GM23248 (cell line): ENCODE measurements around the gene ENOX1. TPM values are rescaled to one million over a fixed set of nuclear protein-coding genes. Genes with fewer than 3 reads are reported as not detected.

Experiments used
- DNase-seq: peaks from one replicate; pipeline ENCODE4 v3.0.0-alpha.2; 2015
- H2AFZ ChIP-seq: fragments of 200-600 bp; sonication (generic); 2 replicates; pipeline ENCODE4 v1.6.1; 2016; ENCODE audit warnings: antibody characterized with exemption
- H3F3A ChIP-seq: fragments of 200-600 bp; sonication (generic); 2 replicates; pipeline ENCODE4 v1.6.1; 2016; ENCODE audit warnings: mild to moderate bottlenecking, antibody characterized with exemption, mixed run types; ENCODE audit not compliant: insufficient read depth
- H3K27ac ChIP-seq: fragments of 200-600 bp; sonication (generic); 2 replicates; pipeline ENCODE4 v1.5.1; 2016; ENCODE audit warnings: mild to moderate bottlenecking
- H3K27me3 ChIP-seq: fragments of 200-600 bp; sonication (generic); replicated peaks from 2 replicates; pipeline ENCODE4 v1.6.1; 2016; ENCODE audit warnings: mild to moderate bottlenecking; ENCODE audit not compliant: insufficient read depth
- H3K36me3 ChIP-seq: fragments of 200-600 bp; sonication (generic); 2 replicates; pipeline ENCODE4 v1.6.1; 2016; ENCODE audit warnings: low read depth, mild to moderate bottlenecking
- H3K4me1 ChIP-seq: fragments of 200-600 bp; sonication (generic); 2 replicates; pipeline ENCODE4 v1.6.1; 2016; ENCODE audit warnings: mild to moderate bottlenecking; ENCODE audit not compliant: insufficient read depth
- H3K4me2 ChIP-seq: fragments of 200-600 bp; sonication (generic); one replicate; pipeline ENCODE4 v1.6.1; 2016; ENCODE audit warnings: mild to moderate bottlenecking; ENCODE audit not compliant: unreplicated experiment
- H3K4me3 ChIP-seq: fragments of 200-600 bp; sonication (generic); 2 replicates; pipeline ENCODE4 v1.5.1; 2016; ENCODE audit warnings: mild to moderate bottlenecking
- H3K79me2 ChIP-seq: fragments of 200-600 bp; sonication (generic); 2 replicates; pipeline ENCODE4 v1.6.1; 2016; ENCODE audit warnings: mild to moderate bottlenecking; ENCODE audit not compliant: insufficient read depth
- H3K9ac ChIP-seq: fragments of 200-600 bp; sonication (generic); 2 replicates; pipeline ENCODE4 v1.6.1; 2016; ENCODE audit warnings: mild to moderate bottlenecking
- H3K9me2 ChIP-seq: fragments of 200-600 bp; sonication (generic); 2 replicates; pipeline ENCODE4 v1.6.1; 2016; ENCODE audit warnings: mixed run types, mild to moderate bottlenecking, moderate library complexity; ENCODE audit not compliant: insufficient read depth
- H3K9me3 ChIP-seq: fragments of 200-600 bp; sonication (generic); one replicate; pipeline ENCODE4 v1.6.1; 2017; ENCODE audit warnings: low read depth
- H4K20me1 ChIP-seq: fragments of 200-600 bp; sonication (generic); 2 replicates; pipeline ENCODE4 v1.6.0; 2016; ENCODE audit not compliant: insufficient read depth
- EZH2 ChIP-seq: fragments of 200-600 bp; sonication (generic); IDR thresholded peaks from 2 replicates; pipeline ENCODE4 v1.6.1; 2018; ENCODE audit warnings: antibody characterized with exemption, mild to moderate bottlenecking; ENCODE audit not compliant: insufficient read depth, poor library complexity, severe bottlenecking
- EZH2phosphoT487 ChIP-seq: fragments of 200-600 bp; sonication (generic); IDR thresholded peaks from 2 replicates; pipeline ENCODE4 v1.6.1; 2018; ENCODE audit warnings: antibody characterized with exemption, moderate library complexity, mild to moderate bottlenecking, low read depth; ENCODE audit not compliant: insufficient read depth
- WGBS, 2 experiments: methylation state at CpG; one replicate each; pipeline ENCODE4 v1.1.6; 2015 to 2017; ENCODE audit warnings: low lambda C conversion rate in 2 of 2, low coverage in 1 of 2; ENCODE audit errors: missing lambda C conversion rate in 2 of 2; 5-methylcytosine and 5-hydroxymethylcytosine counted together
- in situ Hi-C: fragments of 300-500 bp; cut with MboI; formaldehyde crosslinking; loops from 2 replicates; pipeline ENCODE4 v1.15.0; 2020
- polyA plus RNA-seq: library from polyadenylated mRNA; unstranded; fragments of >200 nt; fragmentation: Nextera tagmentation; extraction: Ambion mirVana; gene quantifications from 2 replicates; pipeline ENCODE4 v1.2.1, GENCODE V29; 2016
- total RNA-seq: library from RNA; depleted of rRNA; stranded (reverse); fragments of >200 nt; shearing (Covaris generic); gene quantifications from 2 replicates; pipeline ENCODE4 v1.2.3, GENCODE V29; 2014

The ENOX1 gene
- total and polyA plus RNA-seq, 2 experiments from 2014 or later = 1.8 to 3.2 TPM

GRCh38 chr13:43720780-43721397, 65.9 kb downstream of the ENOX1 start:
- H3K27me3 ChIP-seq = no peaks in the 10 kb centered on the region
- no peak overlapping the region for H3K4me2 ChIP-seq
- 0 out of 2 replicates have a peak, but pooled peaks cover 7% of the 10 kb centered on the region for H3F3A ChIP-seq
- no peaks in the 10 kb centered on the region for H4K20me1 ChIP-seq
- no peaks in the 10 kb centered on the region for H3K36me3 ChIP-seq
- no peak overlapping the region for H3K9ac ChIP-seq
- no peaks in the 10 kb centered on the region for H3K79me2 ChIP-seq
- H2AFZ ChIP-seq = no peak overlapping the region
- peaks cover 9% of the 10 kb centered on the region for H3K4me1 ChIP-seq
- peak; percentile 54 for DNase-seq
- H3K4me3 ChIP-seq = no peak overlapping the region
- in situ Hi-C loops = no loop called here
- H3K9me2 ChIP-seq = no peaks in the 10 kb centered on the region
- no peaks in the 10 kb centered on the region for H3K9me3 ChIP-seq
- TF ChIP-seq EZH2phosphoT487 (no peak), EZH2 (no peak)
- no peak overlapping the region for H3K27ac ChIP-seq
- WGBS, 2 experiments = 39 to 41% methylated on average over 2 of the region's 2 CpGs

GRCh38 chr13:43698758-43699157, 88.0 kb downstream of the ENOX1 start:
- 0 out of 2 replicates have a peak overlapping the region, but pooled peaks have one; percentile 22 for H2AFZ ChIP-seq
- peaks cover 9% of the 10 kb centered on the region for H3K4me1 ChIP-seq
- DNase-seq = peak; percentile 69
- H4K20me1 ChIP-seq = no peaks in the 10 kb centered on the region
- 26 to 30% methylated on average over 2 of the region's 2 CpGs for WGBS, 2 experiments
- H3K4me2 ChIP-seq = peak overlapping the region; percentile 38
- no peaks in the 10 kb centered on the region for H3K36me3 ChIP-seq
- no peak overlapping the region; the same call in 1 of the 2 replicates for H3K27ac ChIP-seq
- in situ Hi-C loops = no loop called here
- no peaks in the 10 kb centered on the region for H3K9me2 ChIP-seq
- H3K27me3 ChIP-seq = no peaks in the 10 kb centered on the region
- no peaks in the 10 kb centered on the region for H3K9me3 ChIP-seq
- no peak overlapping the region for H3K9ac ChIP-seq
- TF ChIP-seq EZH2phosphoT487 = no peak
- TF ChIP-seq EZH2 = no peak
- H3F3A ChIP-seq = peaks cover 14% of the 10 kb centered on the region; the same call in 1 of the 2 replicates
- no peak overlapping the region for H3K4me3 ChIP-seq
- no peaks in the 10 kb centered on the region for H3K79me2 ChIP-seq

GRCh38 chr13:43698009-43698408, 88.8 kb downstream of the ENOX1 start:
- 98 to 100% methylated on average over 2 of the region's 2 CpGs for WGBS, 2 experiments
- Histone ChIP-seq H3K27me3 (no peaks in the 10 kb centered on the region), H3K79me2 (no peaks in the 10 kb centered on the region), H3K9ac (no peak overlapping the region), H3K9me2 (no peaks in the 10 kb centered on the region), H3K9me3 (no peaks in the 10 kb centered on the region), H3K4me1 (peaks cover 9% of the 10 kb centered on the region), H2AFZ (no peak overlapping the region), H3K4me3 (no peak overlapping the region), H3K36me3 (no peaks in the 10 kb centered on the region), H3K27ac (no peak overlapping the region), H3K4me2 (no peak overlapping the region), H4K20me1 (no peaks in the 10 kb centered on the region), H3F3A (peaks cover 14% of the 10 kb centered on the region; the same call in 1 of the 2 replicates)
- DNase-seq = peak; percentile 6
- TF ChIP-seq EZH2 (no peak), EZH2phosphoT487 (no peak)
- in situ Hi-C loops = no loop called here

GRCh38 chr13:43697323-43697722, 89.4 kb downstream of the ENOX1 start:
- WGBS, 2 experiments = 82 to 93% methylated on average over 2 of the region's 2 CpGs
- H3K9me2 ChIP-seq = no peaks in the 10 kb centered on the region
- H3K27me3 ChIP-seq = no peaks in the 10 kb centered on the region

More at GRCh38 chr13:43697323-43697722, 89.4 kb downstream of the ENOX1 start:
- Histone ChIP-seq H3K36me3 (no peaks in the 10 kb centered on the region), H3K4me2 (no peak overlapping the region), H4K20me1 (no peaks in the 10 kb centered on the region), H3K4me1 (peaks cover 9% of the 10 kb centered on the region), H2AFZ (no peak overlapping the region), H3F3A (peaks cover 14% of the 10 kb centered on the region; the same call in 1 of the 2 replicates), H3K9ac (no peak overlapping the region), H3K79me2 (no peaks in the 10 kb centered on the region), H3K27ac (no peak overlapping the region), H3K9me3 (no peaks in the 10 kb centered on the region), H3K4me3 (no peak overlapping the region)
- no peak for DNase-seq
- TF ChIP-seq EZH2phosphoT487 (no peak), EZH2 (no peak)
- in situ Hi-C loops = no loop called here
